ENCODE results near the gene ACTA1. TPM values are rescaled to one million over a fixed set of nuclear protein-coding genes. Genes with fewer than 3 reads are reported as not detected.

Gene ACTA1
- total RNA-seq, 1 experiment from 2014 or later, result not detected

DNA sequence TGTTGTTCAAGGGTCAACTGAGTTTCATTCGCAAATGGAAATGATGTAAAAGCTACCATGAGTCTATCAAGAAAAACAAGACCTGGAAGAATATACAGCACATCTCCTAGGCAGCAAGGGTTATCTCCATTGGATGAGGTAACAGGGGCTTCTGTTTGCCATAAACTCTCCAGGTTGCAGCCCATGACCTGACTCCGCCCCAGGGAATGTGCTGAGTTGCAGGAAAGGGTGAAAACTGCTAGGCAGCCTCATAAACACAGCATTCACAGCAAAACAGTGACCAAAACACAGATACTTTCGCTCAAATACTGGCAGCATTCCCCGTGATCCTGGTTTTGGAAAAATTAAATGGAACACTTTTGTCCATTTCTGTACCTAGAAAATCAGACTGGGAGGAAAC, 20.2 kb upstream of the ACTA1 start:
- Histone ChIP-seq H3K9ac (ENCODE audit: low read length) (no peak overlapping the region), H3K9me3 (ENCODE audit: control insufficient read depth in 1 of 2, insufficient read depth in 1 of 2, low read depth in 1 of 2, low read length in 2 of 2) (no peaks in the 10 kb centered on the region), H3K27me3 (ENCODE audit: insufficient read depth, low read length) (no peaks in the 10 kb centered on the region), H3K4me2 (ENCODE audit: low read length) (no peak overlapping the region), H3K4me3 (replicated peaks in 1 of 2; ENCODE audit: low read depth in 1 of 2, low read length in 2 of 2) (no peak overlapping the region), H2AFZ (ENCODE audit: low read depth, low read length, poor library complexity, severe bottlenecking) (no peak overlapping the region), H3K36me3 (ENCODE audit: control insufficient read depth in 1 of 2, insufficient read depth in 2 of 2, low read length in 2 of 2) (peaks cover 16 to 27% of the 10 kb centered on the region in 2 experiments), H3K9me2 (ENCODE audit: insufficient read depth) (no peaks in the 10 kb centered on the region), H4K20me1 (ENCODE audit: insufficient read depth) (no peaks in the 10 kb centered on the region), H3K79me2 (ENCODE audit: insufficient read depth, low read length) (no peaks in the 10 kb centered on the region), H3K27ac (ENCODE audit: low read depth, low read length) (no peak overlapping the region), H3K4me1 (ENCODE audit: control insufficient read depth in 1 of 2, insufficient read depth in 2 of 2, low read length in 2 of 2) (no peaks in the 10 kb centered on the region)
- ChIA-PET RAD21 (ENCODE audit: low non-redundant PET in 1 of 2, low total read pairs in 2 of 2, uncharacterized antibody in 2 of 2, unreplicated experiment in 2 of 2) (no interaction called here), POLR2A (no interaction called here), CTCF (interaction anchor here (1.4 kb wide), 1 partner anchor 195 kb away, joined by 3 read pairs; no protein-coding TSS in a partner anchor)
- ATAC-seq (no peak), DNase-seq (ENCODE audit: low read depth, low spot score) (no peak)
- intact Hi-C loops (cut with micrococcal nuclease), result loop anchor here (10.0 kb wide), 1 partner anchor 199 kb away; no protein-coding TSS in a partner anchor
- TF ChIP-seq TCF7L2 (IDR thresholded peaks at IDR 0.05; ENCODE audit: borderline replicate concordance, extremely low read depth, insufficient read depth, insufficient read length) (no peak), CEBPB (IDR thresholded peaks at IDR 0.05; ENCODE audit: low read depth) (no peak)
- TF ChIP-seq, protein P1, sequence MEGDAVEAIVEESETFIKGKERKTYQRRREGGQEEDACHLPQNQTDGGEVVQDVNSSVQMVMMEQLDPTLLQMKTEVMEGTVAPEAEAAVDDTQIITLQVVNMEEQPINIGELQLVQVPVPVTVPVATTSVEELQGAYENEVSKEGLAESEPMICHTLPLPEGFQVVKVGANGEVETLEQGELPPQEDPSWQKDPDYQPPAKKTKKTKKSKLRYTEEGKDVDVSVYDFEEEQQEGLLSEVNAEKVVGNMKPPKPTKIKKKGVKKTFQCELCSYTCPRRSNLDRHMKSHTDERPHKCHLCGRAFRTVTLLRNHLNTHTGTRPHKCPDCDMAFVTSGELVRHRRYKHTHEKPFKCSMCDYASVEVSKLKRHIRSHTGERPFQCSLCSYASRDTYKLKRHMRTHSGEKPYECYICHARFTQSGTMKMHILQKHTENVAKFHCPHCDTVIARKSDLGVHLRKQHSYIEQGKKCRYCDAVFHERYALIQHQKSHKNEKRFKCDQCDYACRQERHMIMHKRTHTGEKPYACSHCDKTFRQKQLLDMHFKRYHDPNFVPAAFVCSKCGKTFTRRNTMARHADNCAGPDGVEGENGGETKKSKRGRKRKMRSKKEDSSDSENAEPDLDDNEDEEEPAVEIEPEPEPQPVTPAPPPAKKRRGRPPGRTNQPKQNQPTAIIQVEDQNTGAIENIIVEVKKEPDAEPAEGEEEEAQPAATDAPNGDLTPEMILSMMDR (IDR thresholded peaks at IDR 0.05 in 2 of 3, conservative IDR thresholded peaks at IDR 0.05 in 1 of 3; ENCODE audit: borderline replicate concordance in 1 of 3, insufficient read depth in 1 of 3, low read depth in 2 of 3, low read length in 2 of 3), result no peak
- no TSS peak for BruUV-seq (replicated peaks)

DNA sequence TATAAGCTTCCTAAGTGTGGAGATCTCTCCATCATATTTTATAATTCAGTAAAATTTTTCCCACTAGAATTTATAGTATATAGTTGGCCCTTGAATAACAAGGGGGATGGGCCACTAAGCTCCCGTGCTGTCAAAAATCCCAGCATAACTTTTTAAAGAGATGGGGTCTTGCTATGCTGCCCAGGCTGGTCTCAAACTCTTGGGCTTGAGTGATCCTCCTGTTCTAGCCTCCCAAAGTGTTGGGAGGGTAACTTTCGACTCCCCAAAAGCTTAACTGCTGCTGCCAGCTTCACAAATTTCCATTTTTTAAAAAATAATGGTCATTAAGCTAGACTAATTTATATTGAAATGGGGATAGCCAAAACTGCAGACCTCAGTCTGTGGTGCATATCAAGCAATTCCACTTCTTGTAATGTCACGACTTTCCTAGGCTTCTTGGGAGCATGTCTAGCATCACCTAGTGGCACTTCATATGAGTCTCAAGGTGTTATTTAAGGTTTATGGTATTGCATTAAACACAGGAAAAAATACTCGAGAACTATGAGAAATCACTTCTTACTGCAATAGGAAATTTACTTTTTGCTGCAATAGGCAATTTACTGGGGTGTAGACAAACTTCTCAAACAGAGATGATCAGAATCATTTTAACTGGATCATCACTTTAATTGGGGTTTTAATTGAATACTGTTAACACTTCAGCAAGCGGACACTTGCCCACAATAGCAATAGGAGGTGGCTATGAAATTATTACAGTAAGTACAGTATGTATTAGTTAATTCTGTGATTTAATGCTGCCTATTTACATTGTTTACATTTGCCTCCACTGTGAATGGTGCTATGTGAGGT, 19.3 kb upstream of the ACTA1 start:
- no TSS peak for BruUV-seq (replicated peaks)
- ChIA-PET POLR2A (no interaction called here), CTCF (interaction anchor here (1.1 to 1.4 kb wide), 3 partner anchors 29 to 198 kb away, joined by 3 read pairs; no protein-coding TSS in a partner anchor), RAD21 (ENCODE audit: low non-redundant PET in 1 of 2, low total read pairs in 2 of 2, uncharacterized antibody in 2 of 2, unreplicated experiment in 2 of 2) (no interaction called here)
- no peak overlapping the region for H3K4me3 ChIP-seq (replicated peaks in 1 of 2; ENCODE audit: low read depth in 1 of 2, low read length in 2 of 2)
- no peaks in the 10 kb centered on the region for H4K20me1 ChIP-seq (ENCODE audit: insufficient read depth)
- intact Hi-C loops (cut with micrococcal nuclease), result loop anchor here (10.0 kb wide), 1 partner anchor 198 kb away; no protein-coding TSS in a partner anchor
- no peaks in the 10 kb centered on the region for H3K27me3 ChIP-seq (ENCODE audit: insufficient read depth, low read length)
- no peak overlapping the region for H3K9ac ChIP-seq (ENCODE audit: low read length)
- no peaks in the 10 kb centered on the region for H3K9me3 ChIP-seq (ENCODE audit: control insufficient read depth in 1 of 2, insufficient read depth in 1 of 2, low read depth in 1 of 2, low read length in 2 of 2)
- H3K27ac ChIP-seq (ENCODE audit: low read depth, low read length), result no peak overlapping the region
- H3K9me2 ChIP-seq (ENCODE audit: insufficient read depth), result no peaks in the 10 kb centered on the region
- H3K79me2 ChIP-seq (ENCODE audit: insufficient read depth, low read length), result no peaks in the 10 kb centered on the region
- H3K4me2 ChIP-seq (ENCODE audit: low read length), result no peak overlapping the region
- ATAC-seq, result peak; percentile 69
- TF ChIP-seq RAD21 (IDR thresholded peaks at IDR 0.05; ENCODE audit: low read depth), result peak; percentile 71
- TF ChIP-seq CBX3 (IDR thresholded peaks at IDR 0.05; ENCODE audit: low read depth), result no peak
- TF ChIP-seq, protein P1 (IDR thresholded peaks at IDR 0.05 in 2 of 3, conservative IDR thresholded peaks at IDR 0.05 in 1 of 3; ENCODE audit: borderline replicate concordance in 1 of 3, insufficient read depth in 1 of 3, low read depth in 2 of 3, low read length in 2 of 3), result peak; percentile 47 to 62 (median 61); a peak in 5 of 6 replicates
- H3K4me1 ChIP-seq (ENCODE audit: control insufficient read depth in 1 of 2, insufficient read depth in 2 of 2, low read length in 2 of 2), result no peaks in the 10 kb centered on the region
- H3K36me3 ChIP-seq (ENCODE audit: control insufficient read depth in 1 of 2, insufficient read depth in 2 of 2, low read length in 2 of 2), result peaks cover 9 to 25% of the 10 kb centered on the region in 2 experiments; a peak in 2 of 4 replicates
- no peak overlapping the region for H2AFZ ChIP-seq (ENCODE audit: low read depth, low read length, poor library complexity, severe bottlenecking)
- DNase-seq (ENCODE audit: low read depth, low spot score), result peak; percentile 4

All from HCT116 (cell line).